ENCODE results near the gene DNAH11.
"Not testable (repeated sequence)": the region's sequence is repeated elsewhere in the genome, so short reads cannot be mapped to it uniquely, and the experiment has no call there.

Gene DNAH11

DNA sequence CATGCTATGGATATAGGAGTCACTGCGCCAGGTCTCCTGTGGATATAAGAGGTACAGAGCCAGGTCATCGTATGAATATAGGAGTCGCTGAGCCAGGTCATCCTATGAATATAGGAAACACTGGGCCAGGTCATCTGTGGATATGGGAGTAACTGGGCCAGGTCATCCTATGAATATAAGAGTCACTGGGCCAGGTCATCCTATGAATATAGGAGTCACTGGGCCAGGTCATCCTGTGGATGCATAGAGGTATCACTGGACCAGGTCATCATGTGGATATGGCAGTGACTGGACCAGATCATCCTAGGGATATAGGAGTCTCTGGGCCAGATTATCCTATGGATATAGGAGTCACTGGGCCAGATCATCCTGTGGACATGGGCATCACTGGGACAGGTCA lies 181.7 kb downstream of the DNAH11 start:
- Histone ChIP-seq H3K18ac (ENCODE audit: low read length) (no peak overlapping the region), H3K27ac (ENCODE audit: low read depth, low read length) (no peak overlapping the region), H2BK120ac (ENCODE audit: low read depth, low read length) (no peak overlapping the region), H2BK15ac (replicated peaks; ENCODE audit: low read depth) (no peak overlapping the region), H3K23ac (ENCODE audit: low read length) (no peak overlapping the region), H4K8ac (ENCODE audit: low read depth, low read length) (no peak overlapping the region), H3K79me1 (ENCODE audit: low read length) (no peaks in the 10 kb centered on the region), H3K4me2 (ENCODE audit: low read length) (no peak overlapping the region), H3K36me3 (ENCODE audit: control insufficient read depth, insufficient read depth, low read length) (no peaks in the 10 kb centered on the region), H3K4ac (ENCODE audit: low read depth, low read length) (no peak overlapping the region), H3K79me2 (ENCODE audit: control insufficient read depth, insufficient read depth, low read length) (no peaks in the 10 kb centered on the region), H3K27me3 (ENCODE audit: insufficient read depth, low read length, poor library complexity) (no peaks in the 10 kb centered on the region), H3K9ac (ENCODE audit: low read length) (no peak overlapping the region), H4K5ac (ENCODE audit: low read length) (no peak overlapping the region), H2BK5ac (ENCODE audit: low read length) (no peak overlapping the region), H3K4me3 (ENCODE audit: low read length) (no peak overlapping the region), H2AK5ac (ENCODE audit: low read length) (no peak overlapping the region), H3K56ac (ENCODE audit: low read length) (no peak overlapping the region), H3K4me1 (ENCODE audit: control insufficient read depth, low read depth, low read length) (no peaks in the 10 kb centered on the region)
- WGBS (ENCODE audit: extremely low coverage, insufficient coverage, low lambda C conversion rate), result no CpG with 5 or more reads among the region's 3 CpGs
- no peak for DNase-seq

DNA sequence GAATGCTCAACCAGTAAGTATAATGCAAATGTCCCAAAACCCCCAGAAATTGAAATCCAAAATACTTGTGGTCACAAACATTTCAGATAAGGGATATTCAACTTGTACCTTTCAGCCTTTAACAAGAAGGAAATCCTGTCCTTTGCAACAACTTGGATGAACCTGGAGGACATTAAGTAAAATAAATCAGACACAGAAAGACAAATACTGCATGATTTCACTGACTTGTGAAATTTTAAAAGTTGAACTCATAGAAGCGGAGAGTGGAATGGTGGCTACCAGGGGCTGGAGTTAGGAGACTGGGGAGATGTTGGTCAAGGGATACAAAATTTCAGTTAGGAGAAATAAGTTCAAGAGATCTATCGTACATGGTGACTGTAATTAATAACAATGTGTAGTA lies 187.6 kb downstream of the DNAH11 start:
- Histone ChIP-seq H3K4me2 (ENCODE audit: low read length) (no peak overlapping the region), H3K79me2 (ENCODE audit: control insufficient read depth, insufficient read depth, low read length) (no peaks in the 10 kb centered on the region), H3K79me1 (ENCODE audit: low read length) (no peaks in the 10 kb centered on the region), H2AK5ac (ENCODE audit: low read length) (no peak overlapping the region), H2BK5ac (ENCODE audit: low read length) (no peak overlapping the region), H3K27me3 (ENCODE audit: insufficient read depth, low read length, poor library complexity) (no peaks in the 10 kb centered on the region), H3K36me3 (ENCODE audit: control insufficient read depth, insufficient read depth, low read length) (no peaks in the 10 kb centered on the region), H3K4me1 (ENCODE audit: control insufficient read depth, low read depth, low read length) (no peaks in the 10 kb centered on the region), H3K4me3 (ENCODE audit: low read length) (no peak overlapping the region), H3K23ac (ENCODE audit: low read length) (no peak overlapping the region), H3K56ac (ENCODE audit: low read length) (no peak overlapping the region), H4K8ac (ENCODE audit: low read depth, low read length) (no peak overlapping the region), H2BK120ac (ENCODE audit: low read depth, low read length) (no peak overlapping the region), H3K4ac (ENCODE audit: low read depth, low read length) (no peak overlapping the region), H3K18ac (ENCODE audit: low read length) (no peak overlapping the region), H3K27ac (ENCODE audit: low read depth, low read length) (no peak overlapping the region), H2BK15ac (replicated peaks; ENCODE audit: low read depth) (no peak overlapping the region), H4K5ac (ENCODE audit: low read length) (no peak overlapping the region), H3K9ac (ENCODE audit: low read length) (no peak overlapping the region)
- DNase-seq, result no peak
- whole genome bisulfite sequencing (ENCODE audit: extremely low coverage, insufficient coverage, low lambda C conversion rate), result no CpG with 5 or more reads among the region's 2 CpGs

DNA sequence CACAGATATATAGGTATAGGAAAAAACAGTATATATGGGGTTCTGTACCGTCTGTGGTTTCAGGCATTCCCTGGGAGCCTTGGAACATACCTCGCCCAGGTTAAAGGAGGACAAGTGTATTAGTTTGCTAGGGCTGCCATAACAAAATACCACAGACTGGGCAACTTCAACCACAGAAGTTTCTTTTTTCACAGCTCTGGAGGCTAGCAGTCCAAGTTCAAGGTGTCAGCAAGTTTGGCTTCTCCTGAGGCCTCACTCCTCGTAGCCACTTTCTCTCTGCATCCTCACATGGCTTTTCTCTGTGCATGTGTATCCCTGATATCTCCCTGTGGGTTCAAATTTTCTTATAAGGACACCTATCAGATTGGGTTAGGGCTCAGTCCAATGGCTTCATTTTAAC lies 189.1 kb downstream of the DNAH11 start:
- H3K27me3 ChIP-seq (ENCODE audit: insufficient read depth, low read length, poor library complexity), result no peaks in the 10 kb centered on the region
- no peak overlapping the region for H3K18ac ChIP-seq (ENCODE audit: low read length)
- no peak overlapping the region for H3K4me3 ChIP-seq (ENCODE audit: low read length)
- no peak for DNase-seq
- no peak overlapping the region for H4K8ac ChIP-seq (ENCODE audit: low read depth, low read length)
- no peak overlapping the region for H3K4me2 ChIP-seq (ENCODE audit: low read length)
- no peak overlapping the region for H4K5ac ChIP-seq (ENCODE audit: low read length)
- H3K27ac ChIP-seq (ENCODE audit: low read depth, low read length), result no peak overlapping the region
- no peak overlapping the region for H3K56ac ChIP-seq (ENCODE audit: low read length)
- no peaks in the 10 kb centered on the region for H3K79me2 ChIP-seq (ENCODE audit: control insufficient read depth, insufficient read depth, low read length)
- H2BK15ac ChIP-seq (replicated peaks; ENCODE audit: low read depth), result no peak overlapping the region
- no peaks in the 10 kb centered on the region for H3K4me1 ChIP-seq (ENCODE audit: control insufficient read depth, low read depth, low read length)
- no peak overlapping the region for H2BK5ac ChIP-seq (ENCODE audit: low read length)
- no peak overlapping the region for H2BK120ac ChIP-seq (ENCODE audit: low read depth, low read length)
- H3K36me3 ChIP-seq (ENCODE audit: control insufficient read depth, insufficient read depth, low read length), result no peaks in the 10 kb centered on the region
- H3K4ac ChIP-seq (ENCODE audit: low read depth, low read length), result no peak overlapping the region
- H3K79me1 ChIP-seq (ENCODE audit: low read length), result no peaks in the 10 kb centered on the region
- H3K23ac ChIP-seq (ENCODE audit: low read length), result no peak overlapping the region
- no peak overlapping the region for H3K9ac ChIP-seq (ENCODE audit: low read length)
- WGBS (ENCODE audit: extremely low coverage, insufficient coverage, low lambda C conversion rate), result no CpG with 5 or more reads among the region's 3 CpGs
- no peak overlapping the region for H2AK5ac ChIP-seq (ENCODE audit: low read length)

DNA sequence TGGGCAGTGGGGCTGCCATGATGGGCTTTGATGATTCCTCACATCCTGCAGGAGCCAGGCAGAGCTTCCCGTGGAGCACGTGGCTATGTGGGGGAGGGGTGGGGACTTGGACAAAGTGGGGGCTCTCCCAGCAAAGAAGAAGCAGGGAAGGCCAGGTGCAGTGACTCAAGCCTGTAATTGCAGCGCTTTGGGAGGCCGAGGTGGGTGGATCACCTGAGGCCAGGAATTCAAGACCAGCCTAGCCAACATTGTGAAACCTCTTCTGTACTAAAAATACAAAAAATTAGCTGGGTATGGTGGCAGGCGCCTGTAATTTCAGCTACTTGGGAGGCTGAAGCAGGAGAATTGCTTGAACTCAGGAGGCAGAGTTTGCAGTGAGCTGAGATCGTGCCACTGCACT lies 190.1 kb downstream of the DNAH11 start:
- H4K5ac ChIP-seq (ENCODE audit: low read length); H3K36me3 ChIP-seq (ENCODE audit: control insufficient read depth, insufficient read depth, low read length); H3K4me1 ChIP-seq (ENCODE audit: control insufficient read depth, low read depth, low read length); H3K27me3 ChIP-seq (ENCODE audit: insufficient read depth, low read length, poor library complexity); H3K9ac ChIP-seq (ENCODE audit: low read length); H3K4me2 ChIP-seq (ENCODE audit: low read length); H2BK5ac ChIP-seq (ENCODE audit: low read length); H3K79me2 ChIP-seq (ENCODE audit: control insufficient read depth, insufficient read depth, low read length); H2BK120ac ChIP-seq (ENCODE audit: low read depth, low read length); H3K79me1 ChIP-seq (ENCODE audit: low read length); H3K4me3 ChIP-seq (ENCODE audit: low read length); H2AK5ac ChIP-seq (ENCODE audit: low read length); H3K4ac ChIP-seq (ENCODE audit: low read depth, low read length); H3K23ac ChIP-seq (ENCODE audit: low read length); H3K27ac ChIP-seq (ENCODE audit: low read depth, low read length); H2BK15ac ChIP-seq (replicated peaks; ENCODE audit: low read depth); DNase-seq; H3K18ac ChIP-seq (ENCODE audit: low read length); H3K56ac ChIP-seq (ENCODE audit: low read length); H4K8ac ChIP-seq (ENCODE audit: low read depth, low read length): not testable (repeated sequence)
- no CpG with 5 or more reads among the region's 6 CpGs for WGBS (ENCODE audit: extremely low coverage, insufficient coverage, low lambda C conversion rate)

DNA sequence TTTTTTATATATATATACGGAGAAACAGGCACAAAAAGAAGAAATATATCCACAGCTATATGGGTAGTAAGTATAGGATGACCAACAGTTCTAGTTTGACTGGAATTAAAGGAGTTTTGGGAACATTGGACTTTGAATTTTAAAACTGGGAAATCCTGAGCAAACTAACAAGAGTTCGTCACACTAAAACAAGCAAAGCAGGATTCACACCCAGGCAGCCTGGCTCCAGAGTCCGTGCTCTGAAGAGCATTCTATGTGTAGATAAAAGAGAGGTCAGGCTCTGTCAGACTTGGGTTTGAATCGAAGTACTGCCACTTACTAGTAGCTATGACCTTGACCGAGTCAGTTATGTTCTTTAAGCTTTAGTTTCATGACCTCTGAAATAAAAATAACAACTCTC lies 191.0 kb downstream of the DNAH11 start:
- no peak overlapping the region for H2BK120ac ChIP-seq (ENCODE audit: low read depth, low read length)
- H3K9ac ChIP-seq (ENCODE audit: low read length), result no peak overlapping the region
- no peaks in the 10 kb centered on the region for H3K36me3 ChIP-seq (ENCODE audit: control insufficient read depth, insufficient read depth, low read length)
- no peak overlapping the region for H2BK5ac ChIP-seq (ENCODE audit: low read length)
- no peaks in the 10 kb centered on the region for H3K27me3 ChIP-seq (ENCODE audit: insufficient read depth, low read length, poor library complexity)
- H3K4me1 ChIP-seq (ENCODE audit: control insufficient read depth, low read depth, low read length), result no peaks in the 10 kb centered on the region
- no CpG with 5 or more reads among the region's 5 CpGs for WGBS (ENCODE audit: extremely low coverage, insufficient coverage, low lambda C conversion rate)
- no peak overlapping the region for H3K56ac ChIP-seq (ENCODE audit: low read length)
- no peaks in the 10 kb centered on the region for H3K79me1 ChIP-seq (ENCODE audit: low read length)
- DNase-seq, result no peak
- H3K4me3 ChIP-seq (ENCODE audit: low read length), result no peak overlapping the region
- no peak overlapping the region for H4K8ac ChIP-seq (ENCODE audit: low read depth, low read length)
- H4K5ac ChIP-seq (ENCODE audit: low read length), result no peak overlapping the region
- no peak overlapping the region for H3K27ac ChIP-seq (ENCODE audit: low read depth, low read length)
- no peak overlapping the region for H3K23ac ChIP-seq (ENCODE audit: low read length)
- H3K4ac ChIP-seq (ENCODE audit: low read depth, low read length), result no peak overlapping the region
- no peak overlapping the region for H2AK5ac ChIP-seq (ENCODE audit: low read length)
- H3K18ac ChIP-seq (ENCODE audit: low read length), result no peak overlapping the region
- no peak overlapping the region for H3K4me2 ChIP-seq (ENCODE audit: low read length)
- H2BK15ac ChIP-seq (replicated peaks; ENCODE audit: low read depth), result no peak overlapping the region
- no peaks in the 10 kb centered on the region for H3K79me2 ChIP-seq (ENCODE audit: control insufficient read depth, insufficient read depth, low read length)

DNA sequence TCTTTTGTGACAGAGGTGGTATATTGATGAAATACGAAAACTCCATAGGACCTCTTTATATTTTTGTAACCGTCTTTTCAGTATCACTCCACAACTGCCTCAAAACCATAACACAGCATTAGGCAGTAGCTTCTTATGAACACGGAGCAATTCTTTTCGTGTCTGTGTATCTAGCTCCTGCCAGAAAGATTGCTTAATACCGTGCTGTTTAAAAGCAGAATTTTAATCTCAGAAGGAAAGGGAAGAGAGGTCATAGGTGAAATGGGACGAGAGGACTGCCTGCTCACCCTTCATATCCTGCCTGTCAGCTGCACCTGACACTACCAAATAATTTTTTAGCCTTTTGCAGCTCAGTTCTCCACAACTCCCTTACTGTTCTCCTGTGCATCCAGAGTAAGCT lies 200.7 kb downstream of the DNAH11 start:
- Histone ChIP-seq H3K4me2 (ENCODE audit: low read length) (no peak overlapping the region), H3K23ac (ENCODE audit: low read length) (no peak overlapping the region), H3K4me3 (ENCODE audit: low read length) (no peak overlapping the region), H2BK5ac (ENCODE audit: low read length) (no peak overlapping the region), H3K27ac (ENCODE audit: low read depth, low read length) (no peak overlapping the region), H4K5ac (ENCODE audit: low read length) (no peak overlapping the region), H3K56ac (ENCODE audit: low read length) (no peak overlapping the region), H2BK15ac (replicated peaks; ENCODE audit: low read depth) (no peak overlapping the region), H3K18ac (ENCODE audit: low read length) (no peak overlapping the region), H3K9ac (ENCODE audit: low read length) (no peak overlapping the region), H3K36me3 (ENCODE audit: control insufficient read depth, insufficient read depth, low read length) (no peaks in the 10 kb centered on the region), H3K27me3 (ENCODE audit: insufficient read depth, low read length, poor library complexity) (no peaks in the 10 kb centered on the region), H2BK120ac (ENCODE audit: low read depth, low read length) (no peak overlapping the region), H4K8ac (ENCODE audit: low read depth, low read length) (no peak overlapping the region), H3K79me1 (ENCODE audit: low read length) (no peaks in the 10 kb centered on the region), H2AK5ac (ENCODE audit: low read length) (no peak overlapping the region), H3K4me1 (ENCODE audit: control insufficient read depth, low read depth, low read length) (no peaks in the 10 kb centered on the region), H3K4ac (ENCODE audit: low read depth, low read length) (no peak overlapping the region), H3K79me2 (ENCODE audit: control insufficient read depth, insufficient read depth, low read length) (no peaks in the 10 kb centered on the region)
- DNase-seq, result no peak
- no CpG with 5 or more reads among the region's 6 CpGs for WGBS (ENCODE audit: extremely low coverage, insufficient coverage, low lambda C conversion rate)
